ENCODE data around the gene CRYGN.

Gene CRYGN

GRCh38 chr7:151379534-151380198, 60.3 kb downstream of the CRYGN start:
- no peak for DNase-seq (ENCODE audit: low spot score)

GRCh38 chr7:151379193-151379520, 60.8 kb downstream of the CRYGN start:
- no peak for DNase-seq (ENCODE audit: low spot score)
